IMR-90 (cell line): Measurements from ENCODE around the gene NME7. TPM values are rescaled to one million over a fixed set of nuclear protein-coding genes. Genes with fewer than 3 reads are reported as not detected.

ENCODE experiments used
- ATAC-seq: fragments of 200-7000 bp; cut with Tn5 transposase; 2 replicates; pipeline ENCODE4 v1.9.1; 2020; ENCODE audit warnings: low read depth, mild to moderate bottlenecking, moderate library complexity
- BruUV-seq: library from RNA; stranded (reverse); fragments of 400-500 nt; replicated peaks from 2 replicates; lab custom pipeline; 2021; lab: Mats Ljungman, UMichigan
- CTCF ChIA-PET: fragments of 300-600 bp; formaldehyde crosslinking; extraction: SDS; loops from one replicate; lab custom pipeline; 2021; ENCODE audit warnings: antibody characterized with exemption; lab: Yijun Ruan, JAX
- POLR2A ChIA-PET: fragments of 300-600 bp; sonication (Branson Sonifier 250); formaldehyde crosslinking; loops from one replicate; lab custom pipeline; 2022; ENCODE audit warnings: antibody characterized with exemption; ENCODE audit not compliant: unreplicated experiment; lab: Charles Lee
- DNase-seq: peaks from one replicate; pipeline ENCODE4 v3.0.0; 2013
- H2AFZ ChIP-seq: replicated peaks from 2 replicates; pipeline ENCODE3; 2013; ENCODE audit warnings: low read length, mild to moderate bottlenecking; ENCODE audit not compliant: poor library complexity
- H2AK5ac ChIP-seq: 2 replicates; pipeline ENCODE4 v1.6.1; 2013; ENCODE audit warnings: low read depth, low read length, inconsistent platforms
- H2AK9ac ChIP-seq: replicated peaks from 2 replicates; pipeline ENCODE3; 2013; ENCODE audit warnings: mild to moderate bottlenecking, low read depth, low read length, moderate library complexity; ENCODE audit not compliant: poor library complexity
- H2BK120ac ChIP-seq: 2 replicates; pipeline ENCODE4 v1.6.1; 2013; ENCODE audit warnings: low read depth, low read length, inconsistent platforms
- H2BK15ac ChIP-seq: 3 replicates; pipeline ENCODE4 v1.6.1; 2013; ENCODE audit warnings: low read depth, low read length, inconsistent platforms
- H2BK20ac ChIP-seq: 2 replicates; pipeline ENCODE4 v1.6.1; 2013; ENCODE audit warnings: low read depth, mild to moderate bottlenecking, inconsistent platforms, low read length, moderate library complexity
- H2BK5ac ChIP-seq: 2 replicates; pipeline ENCODE4 v1.6.1; 2013; ENCODE audit warnings: mild to moderate bottlenecking, low read depth, low read length, inconsistent platforms; ENCODE audit not compliant: poor library complexity, severe bottlenecking
- H3K14ac ChIP-seq: replicated peaks from 2 replicates; pipeline ENCODE4 v1.6.1; 2013; ENCODE audit warnings: low read depth, low read length, inconsistent platforms
- H3K18ac ChIP-seq: 2 replicates; pipeline ENCODE4 v1.6.1; 2013; ENCODE audit warnings: low read depth, low read length, control low read depth
- H3K23ac ChIP-seq: 2 replicates; pipeline ENCODE4 v1.6.1; 2013; ENCODE audit warnings: low read depth, low read length, inconsistent platforms
- H3K27ac ChIP-seq: 2 replicates; pipeline ENCODE4 v1.5.1; 2013; ENCODE audit warnings: mild to moderate bottlenecking, control low read depth, low read length; ENCODE audit not compliant: insufficient read depth
- H3K27me3 ChIP-seq: 2 replicates; pipeline ENCODE4 v1.6.1; 2013; ENCODE audit warnings: low read length; ENCODE audit not compliant: control insufficient read depth, insufficient read depth
- H3K36me3 ChIP-seq: 2 replicates; pipeline ENCODE4 v1.6.1; 2013; ENCODE audit warnings: low read length, mixed read lengths; ENCODE audit not compliant: control insufficient read depth, insufficient read depth
- H3K4ac ChIP-seq: 2 replicates; pipeline ENCODE4 v1.6.1; 2013; ENCODE audit warnings: low read depth, low read length, inconsistent platforms
- H3K4me1 ChIP-seq: 2 replicates; pipeline ENCODE4 v1.6.1; 2013; ENCODE audit warnings: low read length, mixed read lengths; ENCODE audit not compliant: control insufficient read depth, insufficient read depth
- H3K4me2 ChIP-seq: 2 replicates; pipeline ENCODE4 v1.6.1; 2013; ENCODE audit warnings: low read depth, mild to moderate bottlenecking, control low read depth, low read length, moderate library complexity
- H3K4me3 ChIP-seq: 2 replicates; pipeline ENCODE4 v1.5.1; 2013; ENCODE audit warnings: low read depth, mild to moderate bottlenecking, control low read depth, low read length, moderate library complexity; ENCODE audit not compliant: insufficient read depth
- H3K56ac ChIP-seq: 2 replicates; pipeline ENCODE4 v1.6.1; 2013; ENCODE audit warnings: low read length, inconsistent platforms; ENCODE audit not compliant: insufficient read depth; ENCODE audit errors: extremely low read depth
- H3K79me1 ChIP-seq, 2 experiments: 2 replicates each; pipeline ENCODE4 v1.6.1; 2013; ENCODE audit warnings: low read length in 2 of 2, inconsistent platforms in 1 of 2, low read depth in 1 of 2
- H3K9ac ChIP-seq: 2 replicates; pipeline ENCODE4 v1.6.1; 2013; ENCODE audit warnings: low read depth, low read length, control low read depth
- H3K9me1 ChIP-seq: 2 replicates; pipeline ENCODE4 v1.6.1; 2013; ENCODE audit warnings: low read length, inconsistent platforms; ENCODE audit not compliant: insufficient read depth
- H3K9me3 ChIP-seq: 2 replicates; pipeline ENCODE4 v1.6.1; 2013; ENCODE audit warnings: low read length; ENCODE audit not compliant: control insufficient read depth, insufficient read depth
- H4K20me1 ChIP-seq: 2 replicates; pipeline ENCODE4 v1.6.1; 2013; ENCODE audit warnings: low read length, inconsistent platforms; ENCODE audit not compliant: insufficient read depth
- H4K5ac ChIP-seq: 2 replicates; pipeline ENCODE4 v1.6.1; 2013; ENCODE audit warnings: mild to moderate bottlenecking, low read depth, low read length, control low read depth
- H4K8ac ChIP-seq, 2 experiments: 2 replicates each; pipeline ENCODE4 v1.6.1; 2013; ENCODE audit warnings: low read depth in 2 of 2, low read length in 2 of 2, control low read depth in 1 of 2, inconsistent platforms in 1 of 2
- H4K91ac ChIP-seq: 2 replicates; pipeline ENCODE4 v1.6.1; 2013; ENCODE audit warnings: low read depth, low read length, inconsistent platforms; ENCODE audit not compliant: insufficient read depth
- BHLHE40 ChIP-seq: fragments of 150-350 bp; IDR thresholded peaks from 2 replicates; pipeline ENCODE4 v1.6.1; 2016; ENCODE audit warnings: mild to moderate bottlenecking, low read depth, low read length
- CTCF ChIP-seq: conservative IDR thresholded peaks from 2 replicates; pipeline ENCODE4 v1.5.1; 2012; ENCODE audit warnings: mild to moderate bottlenecking, low read depth, low read length, improper control_type of control experiment
- ELK1 ChIP-seq: fragments of 150-350 bp; IDR thresholded peaks from 2 replicates; pipeline ENCODE4 v1.6.1; 2016; ENCODE audit warnings: low read depth, mild to moderate bottlenecking, low read length, moderate library complexity, borderline replicate concordance
- FOS ChIP-seq: fragments of 150-350 bp; IDR thresholded peaks from 2 replicates; pipeline ENCODE4 v1.6.1; 2016; ENCODE audit warnings: low read depth, low read length
- MAFK ChIP-seq: IDR thresholded peaks from 2 replicates; pipeline ENCODE4 v1.6.1; 2012; ENCODE audit warnings: low read depth, low read length, improper control_type of control experiment
- MAZ ChIP-seq: IDR thresholded peaks from 2 replicates; pipeline ENCODE4 v1.6.1; 2012; ENCODE audit warnings: low read depth, mild to moderate bottlenecking, low read length, improper control_type of control experiment, moderate library complexity, borderline replicate concordance
- MXI1 ChIP-seq: IDR thresholded peaks from 2 replicates; pipeline ENCODE4 v1.6.1; 2012; ENCODE audit warnings: low read depth, mild to moderate bottlenecking, low read length, moderate library complexity, borderline replicate concordance
- NFE2L2 ChIP-seq: fragments of 150-350 bp; IDR thresholded peaks from 2 replicates; pipeline ENCODE4 v1.6.1; 2016; ENCODE audit warnings: low read depth, mild to moderate bottlenecking, low read length
- POLR2A ChIP-seq: IDR thresholded peaks from 2 replicates; pipeline ENCODE4 v1.6.1; 2012; ENCODE audit warnings: mild to moderate bottlenecking, low read depth, low read length
- RAD21 ChIP-seq: IDR thresholded peaks from 2 replicates; pipeline ENCODE4 v1.6.1; 2012; ENCODE audit warnings: low read length, improper control_type of control experiment
- RCOR1 ChIP-seq: IDR thresholded peaks from 2 replicates; pipeline ENCODE4 v1.6.1; 2012; ENCODE audit warnings: mild to moderate bottlenecking, low read length, improper control_type of control experiment; ENCODE audit not compliant: insufficient replicate concordance
- RFX5 ChIP-seq: IDR thresholded peaks from 2 replicates; pipeline ENCODE4 v1.8.0; 2012; ENCODE audit warnings: low read depth, mild to moderate bottlenecking, low read length, moderate library complexity
- WGBS, 2 experiments: methylation state at CpG; one replicate each; pipeline versions ENCODE4 v1.1.5 to v1.1.7; 2013; ENCODE audit warnings: missing lambda C conversion rate in 2 of 2; ENCODE audit not compliant: insufficient read length in 1 of 2; ENCODE audit errors: extremely low coverage in 2 of 2; 5-methylcytosine and 5-hydroxymethylcytosine counted together
- dilution Hi-C: fragments of 300-500 bp; cut with HindIII; formaldehyde crosslinking; loops from one replicate; pipeline ENCODE4 v1.14.3; 2018; ENCODE audit warnings: low sequenced_read_pairs; ENCODE audit not compliant: unreplicated experiment
- in situ Hi-C: fragments of 300-500 bp; cut with MboI; formaldehyde crosslinking; loops from 3 replicates; pipeline ENCODE4 v1.14.3; 2019; ENCODE audit warnings: low sequenced_read_pairs, inconsistent platforms, mixed read lengths
- intact Hi-C: fragments of 100-400 bp; cut with micrococcal nuclease; formaldehyde crosslinking; loops from 2 replicates; pipeline ENCODE4 v1.10.0; 2022
- polyA plus RNA-seq, 3 experiments: library from polyadenylated mRNA; depleted of rRNA; stranded (reverse); fragments of >200 nt; gene quantifications; 2 replicates each; pipeline ENCODE4 v1.2.3, GENCODE V29; 2012; ENCODE audit warnings: low replicate concordance in 1 of 3
- total RNA-seq: library from RNA; depleted of rRNA; stranded (reverse); fragments of >200 nt; gene quantifications from 2 replicates; pipeline ENCODE4 v1.2.3, GENCODE V29; 2012

Gene NME7
- total and polyA plus RNA-seq, 2 of the 4 experiments (the other 2 are of a cell fraction): 18.3 to 22.4 TPM

GRCh38 chr1:169150641-169151337 is 216.8 kb downstream of the NME7 start:
- H3K56ac ChIP-seq: no peak overlapping the region
- no peak overlapping the region for H3K4ac ChIP-seq
- no peak for TF ChIP-seq MXI1
- TF ChIP-seq CTCF: no peak
- no peak for TF ChIP-seq RAD21
- no peak for TF ChIP-seq MAZ
- no peak for TF ChIP-seq POLR2A
- TF ChIP-seq MAFK: no peak
- no peak for TF ChIP-seq ELK1
- no peak for TF ChIP-seq FOS
- TF ChIP-seq RFX5: no peak
- no peak for TF ChIP-seq NFE2L2
- no peak for TF ChIP-seq BHLHE40
- TF ChIP-seq RCOR1: no peak
- no peak overlapping the region for H3K23ac ChIP-seq
- no CpG with 5 or more reads among the region's 4 CpGs for WGBS, 2 experiments
- in situ Hi-C loops: no loop called here
- no peak overlapping the region for H2BK120ac ChIP-seq
- dilution Hi-C loops: no loop called here
- no peaks in the 10 kb centered on the region for H4K20me1 ChIP-seq
- no peak overlapping the region for H2BK5ac ChIP-seq
- H4K91ac ChIP-seq: no peak overlapping the region
- no peak overlapping the region for H3K9ac ChIP-seq
- H3K4me1 ChIP-seq: no peaks in the 10 kb centered on the region
- no peak overlapping the region for H2BK15ac ChIP-seq
- no peak overlapping the region for H3K4me3 ChIP-seq
- DNase-seq (no peak), ATAC-seq (no peak)
- no peak overlapping the region for H2AFZ ChIP-seq
- H3K9me3 ChIP-seq: no peaks in the 10 kb centered on the region
- no peak overlapping the region for H4K8ac ChIP-seq
- H2BK20ac ChIP-seq: no peak overlapping the region
- no peak overlapping the region for H2AK5ac ChIP-seq
- no TSS peak for BruUV-seq
- H3K4me2 ChIP-seq: no peak overlapping the region
- no peak overlapping the region for H3K14ac ChIP-seq
- H3K18ac ChIP-seq: no peak overlapping the region
- POLR2A ChIA-PET: no interaction called here
- no peaks in the 10 kb centered on the region for H3K36me3 ChIP-seq
- CTCF ChIA-PET: interaction anchor here (1.0 to 1.2 kb wide), 2 partner anchors 16 to 197 kb away, joined by 3 read pairs; no protein-coding TSS in a partner anchor
- intact Hi-C loops: no loop called here
- H3K27me3 ChIP-seq: no peaks in the 10 kb centered on the region
- H3K79me1 ChIP-seq: no peaks in the 10 kb centered on the region
- H4K5ac ChIP-seq: no peak overlapping the region
- no peak overlapping the region for H3K27ac ChIP-seq
- H2AK9ac ChIP-seq: no peak overlapping the region
- H3K9me1 ChIP-seq: no peaks in the 10 kb centered on the region; the same call in 1 of the 2 replicates
